HepG2 (cell line): ENCODE data around the gene ZCCHC7.

Experiments
- ATF5 ChIP-seq: sonication (generic); formaldehyde crosslinking; IDR thresholded peaks from 2 replicates; pipeline ENCODE4 v1.4.0; 2020; ENCODE audit warnings: mild to moderate bottlenecking, low read depth, missing genetic modification reagents
- ATF7-NPFF ChIP-seq: sonication (generic); formaldehyde crosslinking; IDR thresholded peaks from 2 replicates; pipeline ENCODE4 v1.8.1; 2023; ENCODE audit warnings: mild to moderate bottlenecking, low read depth, missing genetic modification reagents, moderate library complexity
- CREB1 ChIP-seq, 2 experiments: fragments of 450-650 bp in 1 of 2; IDR thresholded peaks; 2 replicates each; pipeline ENCODE4 v1.6.1; 2016 to 2017; ENCODE audit warnings: control low read depth in 1 of 2, mild to moderate bottlenecking in 1 of 2, missing compliant biosample characterization in 1 of 2, missing genetic modification characterization in 1 of 2
- POLR2AphosphoS5 ChIP-seq: IDR thresholded peaks from 2 replicates; pipeline ENCODE4 v1.6.1; 2012; ENCODE audit warnings: low read depth, low read length
- RAD21 ChIP-seq: fragments of 450-650 bp; formaldehyde crosslinking; IDR thresholded peaks from 2 replicates; pipeline ENCODE4 v1.5.0; 2020; ENCODE audit warnings: mild to moderate bottlenecking
- SAP130 ChIP-seq: IDR thresholded peaks from 2 replicates; pipeline ENCODE4 v1.6.1; 2016; ENCODE audit warnings: low read depth
- SMC3 ChIP-seq: IDR thresholded peaks from 2 replicates; pipeline ENCODE4 v1.6.1; 2011; ENCODE audit warnings: low read length, improper control_type of control experiment
- TF ChIP-seq, protein P1 (sequence below): sonication (generic); formaldehyde crosslinking; IDR thresholded peaks from 2 replicates; pipeline ENCODE4 v1.4.0; 2020; ENCODE audit warnings: missing genetic modification reagents
- TF ChIP-seq, protein P2 (sequence below), 2 experiments: sonication (generic) in 1 of 2; formaldehyde crosslinking in 1 of 2; IDR thresholded peaks; 2 replicates each; pipeline versions ENCODE4 v1.5.1 to v1.6.1; 2011 to 2020; ENCODE audit warnings: borderline replicate concordance in 1 of 2, low read depth in 1 of 2, low read length in 1 of 2, mild to moderate bottlenecking in 1 of 2, missing genetic modification reagents in 1 of 2, moderate library complexity in 1 of 2
- TF ChIP-seq, protein P3 (sequence below): sonication (generic); formaldehyde crosslinking; IDR thresholded peaks from 2 replicates; pipeline ENCODE4 v1.5.0; 2020; ENCODE audit warnings: mild to moderate bottlenecking, missing genetic modification reagents, moderate library complexity

- peak; percentile 15; the same call in 1 of the 2 replicates for TF ChIP-seq SMC3
- TF ChIP-seq, protein P1, sequence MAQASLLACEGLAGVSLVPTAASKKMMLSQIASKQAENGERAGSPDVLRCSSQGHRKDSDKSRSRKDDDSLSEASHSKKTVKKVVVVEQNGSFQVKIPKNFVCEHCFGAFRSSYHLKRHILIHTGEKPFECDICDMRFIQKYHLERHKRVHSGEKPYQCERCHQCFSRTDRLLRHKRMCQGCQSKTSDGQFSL (CRISPR knock-in tag), result no peak
- TF ChIP-seq, protein P2, sequence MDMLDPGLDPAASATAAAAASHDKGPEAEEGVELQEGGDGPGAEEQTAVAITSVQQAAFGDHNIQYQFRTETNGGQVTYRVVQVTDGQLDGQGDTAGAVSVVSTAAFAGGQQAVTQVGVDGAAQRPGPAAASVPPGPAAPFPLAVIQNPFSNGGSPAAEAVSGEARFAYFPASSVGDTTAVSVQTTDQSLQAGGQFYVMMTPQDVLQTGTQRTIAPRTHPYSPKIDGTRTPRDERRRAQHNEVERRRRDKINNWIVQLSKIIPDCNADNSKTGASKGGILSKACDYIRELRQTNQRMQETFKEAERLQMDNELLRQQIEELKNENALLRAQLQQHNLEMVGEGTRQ (IDR thresholded peaks at IDR 0.05; ENCODE audit: low read depth, low read length), result no peak
- TF ChIP-seq, protein P2 (CRISPR knock-in tag; IDR thresholded peaks at IDR 0.05; ENCODE audit: borderline replicate concordance), result no peak
- no peak for TF ChIP-seq ATF5 (CRISPR knock-in tag)
- no peak for TF ChIP-seq CREB1 (IDR thresholded peaks at IDR 0.05)
- no peak for TF ChIP-seq CREB1 (CRISPR knock-in tag; IDR thresholded peaks at IDR 0.05)
- TF ChIP-seq, protein P3, sequence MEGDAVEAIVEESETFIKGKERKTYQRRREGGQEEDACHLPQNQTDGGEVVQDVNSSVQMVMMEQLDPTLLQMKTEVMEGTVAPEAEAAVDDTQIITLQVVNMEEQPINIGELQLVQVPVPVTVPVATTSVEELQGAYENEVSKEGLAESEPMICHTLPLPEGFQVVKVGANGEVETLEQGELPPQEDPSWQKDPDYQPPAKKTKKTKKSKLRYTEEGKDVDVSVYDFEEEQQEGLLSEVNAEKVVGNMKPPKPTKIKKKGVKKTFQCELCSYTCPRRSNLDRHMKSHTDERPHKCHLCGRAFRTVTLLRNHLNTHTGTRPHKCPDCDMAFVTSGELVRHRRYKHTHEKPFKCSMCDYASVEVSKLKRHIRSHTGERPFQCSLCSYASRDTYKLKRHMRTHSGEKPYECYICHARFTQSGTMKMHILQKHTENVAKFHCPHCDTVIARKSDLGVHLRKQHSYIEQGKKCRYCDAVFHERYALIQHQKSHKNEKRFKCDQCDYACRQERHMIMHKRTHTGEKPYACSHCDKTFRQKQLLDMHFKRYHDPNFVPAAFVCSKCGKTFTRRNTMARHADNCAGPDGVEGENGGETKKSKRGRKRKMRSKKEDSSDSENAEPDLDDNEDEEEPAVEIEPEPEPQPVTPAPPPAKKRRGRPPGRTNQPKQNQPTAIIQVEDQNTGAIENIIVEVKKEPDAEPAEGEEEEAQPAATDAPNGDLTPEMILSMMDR (CRISPR knock-in tag), result peak; percentile 47
- TF ChIP-seq SAP130 (CRISPR knock-in tag), result no peak
- no peak for TF ChIP-seq RAD21 (CRISPR knock-in tag)
- no peak for TF ChIP-seq POLR2AphosphoS5
- no peak for TF ChIP-seq ATF7-NPFF (CRISPR knock-in tag)
Observed at GRCh38 chr9:37262410-37262809, 142.0 kb downstream of the ZCCHC7 start.
